Glomerular visceral epithelial cell (primary cell): Measurements from ENCODE around the gene RAD21L1.

Experiments used
- DNase-seq: peaks from one replicate; pipeline ENCODE4 v3.0.0-alpha.2; 2016; ENCODE audit errors: extremely low spot score

Gene RAD21L1

GRCh38 chr20:1225783-1226654 is at the start of gene RAD21L1:
Gene RAD21L1 (plus strand): TSS chr20:1226044. CDS start chr20:1228454, 2,410 bp downstream.
- DNase-seq, result peak; percentile 93

GRCh38 chr20:1177680-1178079 is 48.2 kb upstream of the RAD21L1 start:
- no peak for DNase-seq

GRCh38 chr20:1178103-1178502 is 47.7 kb upstream of the RAD21L1 start:
- no peak for DNase-seq

- no peak for DNase-seq
These were observed 47.2 kb upstream of the RAD21L1 start for GRCh38 chr20:1178623-1179022.

- no peak for DNase-seq
These were observed 44.9 kb upstream of the RAD21L1 start for GRCh38 chr20:1180949-1181348.

- no peak for DNase-seq
These were observed 43.7 kb upstream of the RAD21L1 start for GRCh38 chr20:1182106-1182505.

GRCh38 chr20:1183153-1183552 is 42.7 kb upstream of the RAD21L1 start:
- DNase-seq, result no peak

GRCh38 chr20:1184260-1184637 is 41.6 kb upstream of the RAD21L1 start:
- DNase-seq, result no peak

GRCh38 chr20:1184638-1185315 is 41.1 kb upstream of the RAD21L1 start, which contains the start of gene TMEM74B:
Gene TMEM74B (minus strand): TSS chr20:1184981. CDS start chr20:1183801, 1,180 bp downstream.
- DNase-seq, result no peak

GRCh38 chr20:1185316-1185741 is 40.5 kb upstream of the RAD21L1 start:
- DNase-seq, result no peak

- peak; percentile 64 for DNase-seq
These were observed 40.0 kb upstream of the RAD21L1 start for GRCh38 chr20:1185790-1186334.

GRCh38 chr20:1186367-1186991 is 39.4 kb upstream of the RAD21L1 start:
- no peak for DNase-seq

GRCh38 chr20:1187605-1188171 is 38.2 kb upstream of the RAD21L1 start:
- DNase-seq, result no peak

GRCh38 chr20:1188347-1188746 is 37.5 kb upstream of the RAD21L1 start:
- DNase-seq, result no peak

- no peak for DNase-seq
These were observed 36.0 kb upstream of the RAD21L1 start for GRCh38 chr20:1189827-1190226.

- DNase-seq, result no peak
These were observed 35.0 kb upstream of the RAD21L1 start for GRCh38 chr20:1190847-1191246.

- DNase-seq, result no peak
These were observed 34.5 kb upstream of the RAD21L1 start for GRCh38 chr20:1191299-1191698.

- DNase-seq, result no peak
These were observed 30.6 kb upstream of the RAD21L1 start for GRCh38 chr20:1195226-1195625.

- no peak for DNase-seq
These were observed 29.2 kb upstream of the RAD21L1 start for GRCh38 chr20:1196634-1197033.

GRCh38 chr20:1197801-1198200 is 28.0 kb upstream of the RAD21L1 start:
- DNase-seq, result no peak

GRCh38 chr20:1198751-1199150 is 27.1 kb upstream of the RAD21L1 start:
- DNase-seq, result no peak
